Calu3 (cell line): ENCODE data around the gene TAF12. TPM values are rescaled to one million over a fixed set of nuclear protein-coding genes. Genes with fewer than 3 reads are reported as not detected.

Experiments used
- BruUV-seq: library from RNA; stranded (reverse); fragments of 400-500 nt; replicated peaks from 2 replicates; lab custom pipeline; 2021; lab: Mats Ljungman, UMichigan
- CTCF ChIA-PET: fragments of 300-600 bp; sonication (Branson Sonifier 250); formaldehyde crosslinking; loops from one replicate; lab custom pipeline; 2022; ENCODE audit warnings: antibody characterized with exemption; lab: Charles Lee
- DNase-seq: peaks from one replicate; pipeline ENCODE4 v3.0.0; 2022
- H3K27ac Mint-ChIP-seq: one replicate; pipeline ENCODE4 v1.8.0; 2022; ENCODE audit warnings: mixed read lengths; ENCODE audit not compliant: unreplicated experiment
- H3K27me3 Mint-ChIP-seq: one replicate; pipeline ENCODE4 v1.8.0; 2022; ENCODE audit warnings: mixed read lengths; ENCODE audit not compliant: unreplicated experiment
- H3K36me3 Mint-ChIP-seq: one replicate; pipeline ENCODE4 v1.8.0; 2022; ENCODE audit warnings: mild to moderate bottlenecking, moderate library complexity, mixed read lengths; ENCODE audit not compliant: insufficient read depth, unreplicated experiment
- H3K4me1 Mint-ChIP-seq: one replicate; pipeline ENCODE4 v1.8.0; 2022; ENCODE audit warnings: mild to moderate bottlenecking, low read depth, mixed read lengths; ENCODE audit not compliant: unreplicated experiment
- H3K4me3 Mint-ChIP-seq: one replicate; pipeline ENCODE4 v1.8.0; 2022; ENCODE audit warnings: mild to moderate bottlenecking, low read depth, moderate library complexity, mixed read lengths; ENCODE audit not compliant: unreplicated experiment
- H3K9me3 Mint-ChIP-seq: one replicate; pipeline ENCODE4 v1.8.0; 2022; ENCODE audit warnings: low read depth, mixed read lengths; ENCODE audit not compliant: unreplicated experiment
- intact Hi-C: fragments of 100-400 bp; cut with micrococcal nuclease; formaldehyde crosslinking; loops from one replicate; pipeline ENCODE4 v1.10.0; 2022; ENCODE audit not compliant: unreplicated experiment
- total RNA-seq: library from RNA; stranded (reverse); gene quantifications from 2 replicates; pipeline ENCODE4 v1.2.3, GENCODE V29; 2022
- TF ChIP-seq, protein P1 (sequence below): fragments of 200-600 bp; IDR thresholded peaks from one replicate; pipeline ENCODE4 v1.8.0; 2022; ENCODE audit warnings: antibody characterized with exemption; ENCODE audit not compliant: unreplicated experiment

Gene TAF12
- total RNA-seq, 1 experiment from 2014 or later = 21.6 TPM

DNA sequence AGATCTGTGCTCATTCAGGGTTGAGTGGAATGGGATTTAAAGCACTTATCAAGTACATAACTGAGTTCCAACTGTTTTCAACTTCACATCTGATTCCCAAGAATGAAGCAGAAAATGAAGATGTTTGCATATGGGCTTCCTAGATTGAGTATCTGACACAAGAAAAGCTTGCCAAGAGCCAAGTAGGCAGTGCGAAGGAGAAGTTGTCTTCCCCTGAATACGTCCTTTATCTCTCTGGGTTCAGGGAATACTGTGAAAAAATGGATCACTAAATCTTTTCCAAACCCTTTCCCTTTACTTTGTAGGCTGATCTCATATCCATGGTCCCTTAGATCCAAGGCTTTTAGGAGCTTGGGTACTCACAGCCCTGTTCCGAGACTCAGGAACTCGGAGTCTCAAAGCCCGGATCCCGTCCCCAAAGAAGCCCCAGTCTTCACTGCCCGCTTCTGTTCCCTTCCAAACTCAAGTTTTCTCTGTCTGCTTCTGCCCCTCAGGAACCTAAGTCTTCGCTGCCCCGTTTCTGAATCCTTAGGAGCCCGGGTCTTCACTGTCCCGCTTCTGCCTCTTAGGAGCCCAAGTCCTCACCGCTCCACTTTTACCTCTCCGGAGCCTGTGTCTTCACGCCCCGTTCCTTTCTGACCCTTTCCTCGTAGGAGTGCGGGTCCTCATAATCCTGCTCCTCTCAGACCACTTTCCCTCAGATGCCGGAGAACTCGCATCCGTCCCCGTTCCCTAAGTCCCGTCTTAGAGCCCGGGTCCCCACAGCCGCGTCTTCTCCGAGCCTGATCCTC is 616 bp downstream of the TAF12 start:
- H3K9me3 Mint-ChIP-seq = no peaks in the 10 kb centered on the region
- CTCF ChIA-PET = interaction anchor here (0.5 to 1.3 kb wide), 11 partner anchors 8 to 272 kb away, joined by 3 to 9 read pairs (median 3); partner anchors contain the start of genes GMEB1 and YTHDF2
- TSS peak; percentile 40 for BruUV-seq

DNA sequence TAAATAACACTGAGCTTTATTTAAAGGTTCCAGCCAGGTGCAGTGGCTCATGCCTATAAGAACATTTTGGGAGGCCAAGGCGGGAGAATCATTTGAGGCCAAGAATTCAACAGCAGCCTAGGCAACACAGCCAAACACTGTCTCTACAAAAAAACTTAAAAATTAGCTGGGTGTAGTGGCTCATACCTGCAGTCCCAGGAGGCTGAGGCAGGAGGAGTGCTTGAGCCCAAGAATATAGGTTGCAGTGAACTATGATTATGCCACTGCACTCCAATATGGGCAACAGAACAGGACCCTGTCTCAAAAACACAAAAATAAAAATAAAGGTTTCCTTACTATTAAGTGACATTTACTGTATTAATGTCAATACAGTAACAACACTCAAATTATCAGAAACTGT is 2.1 kb downstream of the TAF12 start:
- Mint-ChIP-seq H3K9me3 (no peaks in the 10 kb centered on the region), H3K27ac (no peak overlapping the region)

More for the DNA sequence above, 616 bp downstream of the TAF12 start:
- H3K36me3 Mint-ChIP-seq = peaks cover 28% of the 10 kb centered on the region
- DNase-seq = peak; percentile 18
- intact Hi-C loops = loop anchor here (2.0 kb wide), 1 partner anchor 235 kb away; no protein-coding TSS in a partner anchor
- TF ChIP-seq, protein P1, sequence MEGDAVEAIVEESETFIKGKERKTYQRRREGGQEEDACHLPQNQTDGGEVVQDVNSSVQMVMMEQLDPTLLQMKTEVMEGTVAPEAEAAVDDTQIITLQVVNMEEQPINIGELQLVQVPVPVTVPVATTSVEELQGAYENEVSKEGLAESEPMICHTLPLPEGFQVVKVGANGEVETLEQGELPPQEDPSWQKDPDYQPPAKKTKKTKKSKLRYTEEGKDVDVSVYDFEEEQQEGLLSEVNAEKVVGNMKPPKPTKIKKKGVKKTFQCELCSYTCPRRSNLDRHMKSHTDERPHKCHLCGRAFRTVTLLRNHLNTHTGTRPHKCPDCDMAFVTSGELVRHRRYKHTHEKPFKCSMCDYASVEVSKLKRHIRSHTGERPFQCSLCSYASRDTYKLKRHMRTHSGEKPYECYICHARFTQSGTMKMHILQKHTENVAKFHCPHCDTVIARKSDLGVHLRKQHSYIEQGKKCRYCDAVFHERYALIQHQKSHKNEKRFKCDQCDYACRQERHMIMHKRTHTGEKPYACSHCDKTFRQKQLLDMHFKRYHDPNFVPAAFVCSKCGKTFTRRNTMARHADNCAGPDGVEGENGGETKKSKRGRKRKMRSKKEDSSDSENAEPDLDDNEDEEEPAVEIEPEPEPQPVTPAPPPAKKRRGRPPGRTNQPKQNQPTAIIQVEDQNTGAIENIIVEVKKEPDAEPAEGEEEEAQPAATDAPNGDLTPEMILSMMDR = no peak
- H3K4me1 Mint-ChIP-seq = peaks cover 26% of the 10 kb centered on the region
- H3K27ac Mint-ChIP-seq = peak overlapping the region; percentile 87
- H3K4me3 Mint-ChIP-seq = peak overlapping the region; percentile 96
- no peaks in the 10 kb centered on the region for H3K27me3 Mint-ChIP-seq

GRCh38 chr1:28632560-28632959 is 10.3 kb downstream of the TAF12 start:
- TF ChIP-seq, protein P1 = no peak
- Mint-ChIP-seq H3K27ac (no peak overlapping the region), H3K36me3 (peaks cover 5% of the 10 kb centered on the region), H3K4me1 (no peaks in the 10 kb centered on the region), H3K4me3 (no peak overlapping the region), H3K27me3 (no peaks in the 10 kb centered on the region), H3K9me3 (no peaks in the 10 kb centered on the region)
- CTCF ChIA-PET = no interaction called here
- BruUV-seq = no TSS peak
- intact Hi-C loops = no loop called here
- no peak for DNase-seq

More for the DNA sequence above, 2.1 kb downstream of the TAF12 start:
- TF ChIP-seq, protein P1 = peak; percentile 18
- CTCF ChIA-PET = interaction anchor here (0.6 to 1.2 kb wide), 4 partner anchors 96 to 319 kb away, joined by 3 to 11 read pairs (median 6); partner anchors contain the start of gene YTHDF2
- no TSS peak for BruUV-seq
- Mint-ChIP-seq H3K27me3 (no peaks in the 10 kb centered on the region), H3K4me3 (peak overlapping the region; percentile 96), H3K36me3 (peaks cover 28% of the 10 kb centered on the region), H3K4me1 (peaks cover 26% of the 10 kb centered on the region)
- peak; percentile 43 for DNase-seq
- intact Hi-C loops = no loop called here

DNA sequence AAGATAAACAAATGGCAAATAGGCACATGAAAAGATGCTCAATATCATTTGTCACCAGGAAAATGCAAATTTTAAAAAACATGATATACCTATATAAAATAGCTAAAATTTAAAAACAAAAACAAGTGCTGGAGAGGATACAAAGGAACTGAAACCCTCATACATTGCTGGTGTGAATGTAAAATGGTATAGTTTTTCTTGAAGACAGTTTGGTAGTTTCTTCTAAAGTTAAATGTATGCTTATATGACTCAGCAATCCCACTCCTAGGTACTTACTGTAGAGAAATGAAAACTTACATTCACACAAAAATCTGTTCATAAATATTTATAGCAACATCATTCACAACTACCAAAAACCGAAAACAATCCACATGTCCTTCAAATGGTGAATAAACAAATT is 11.2 kb downstream of the TAF12 start:
- Mint-ChIP-seq H3K4me3 (no peak overlapping the region), H3K27me3 (no peaks in the 10 kb centered on the region), H3K27ac (no peak overlapping the region), H3K36me3 (peaks cover 5% of the 10 kb centered on the region), H3K9me3 (no peaks in the 10 kb centered on the region), H3K4me1 (no peaks in the 10 kb centered on the region)
- intact Hi-C loops = no loop called here
- DNase-seq = no peak
- BruUV-seq = no TSS peak
- CTCF ChIA-PET = no interaction called here
- TF ChIP-seq, protein P1 = no peak
